CD4-positive, alpha-beta memory T cell (primary cell): ENCODE measurements around the gene PCDHA13. TPM values are rescaled to one million over a fixed set of nuclear protein-coding genes. Genes with fewer than 3 reads are reported as not detected.
A peak's percentile ranks its signal among the peaks of the same experiment; 100 is the strongest.
"Not testable (repeated sequence)": the region's sequence is repeated elsewhere in the genome, so short reads cannot be mapped to it uniquely, and the experiment has no call there.

Source experiments
- CTCF ChIA-PET: fragments of 350-600 bp; sonication (Branson Sonifier 250); formaldehyde crosslinking; loops from one replicate; lab custom pipeline; 2021; ENCODE audit warnings: inconsistent platforms; ENCODE audit not compliant: partially characterized antibody; lab: Charles Lee
- POLR2A ChIA-PET: fragments of 350-600 bp; sonication (Branson Sonifier 250); formaldehyde crosslinking; loops from one replicate; lab custom pipeline; 2021; ENCODE audit not compliant: partially characterized antibody; lab: Charles Lee
- DNase-seq, 5 donors: peaks; one replicate each; pipeline versions ENCODE4 v3.0.0 to v3.0.0-alpha.2; 2020 to 2022; ENCODE audit warnings: mixed read lengths in 1 of 5
- H3K27ac ChIP-seq: one replicate; pipeline ENCODE4 v1.7.0; 2013; ENCODE audit warnings: low read depth, low read length
- H3K27me3 ChIP-seq: 2 replicates; pipeline ENCODE4 v1.7.0; 2013; ENCODE audit warnings: mild to moderate bottlenecking, low read length, moderate library complexity; ENCODE audit not compliant: insufficient read depth
- H3K36me3 ChIP-seq: 2 replicates; pipeline ENCODE4 v1.7.0; 2013; ENCODE audit warnings: mild to moderate bottlenecking, low read length, moderate library complexity; ENCODE audit not compliant: insufficient read depth
- H3K4me1 ChIP-seq: 2 replicates; pipeline ENCODE4 v1.7.0; 2013; ENCODE audit warnings: mild to moderate bottlenecking, low read length, moderate library complexity; ENCODE audit not compliant: insufficient read depth
- H3K4me3 ChIP-seq, 2 donors: one replicate each; pipeline ENCODE4 v1.7.0; 2013; ENCODE audit warnings: low read length in 2 of 2, mild to moderate bottlenecking in 1 of 2
- H3K9me3 ChIP-seq, 2 donors: one replicate each; pipeline ENCODE4 v1.7.0; 2013; ENCODE audit warnings: low read length in 2 of 2, control low read depth in 1 of 2; ENCODE audit not compliant: control insufficient read depth in 1 of 2
- H3K27ac Mint-ChIP-seq, 7 donors: one replicate each; pipeline ENCODE4 v1.8.0; 2020 to 2021; ENCODE audit warnings: mixed read lengths in 7 of 7, mild to moderate bottlenecking in 6 of 7, inconsistent platforms in 3 of 7, moderate library complexity in 3 of 7
- H3K27me3 Mint-ChIP-seq, 2 donors: one replicate each; pipeline ENCODE4 v1.8.0; 2020 to 2021; ENCODE audit warnings: mixed read lengths in 2 of 2
- H3K36me3 Mint-ChIP-seq, 2 donors: one replicate each; pipeline ENCODE4 v1.8.0; 2020 to 2021; ENCODE audit warnings: mixed read lengths in 2 of 2, inconsistent platforms in 1 of 2, mild to moderate bottlenecking in 1 of 2
- H3K4me1 Mint-ChIP-seq, 4 donors: one replicate each; pipeline ENCODE4 v1.8.0; 2020 to 2021; ENCODE audit warnings: mixed read lengths in 4 of 4, mild to moderate bottlenecking in 1 of 4
- H3K4me3 Mint-ChIP-seq, 8 donors: one replicate each; pipeline ENCODE4 v1.8.0; 2020 to 2021; ENCODE audit warnings: mixed read lengths in 8 of 8, mild to moderate bottlenecking in 7 of 8, moderate library complexity in 6 of 8, inconsistent platforms in 3 of 8
- H3K9me3 Mint-ChIP-seq, 8 donors: one replicate each; pipeline ENCODE4 v1.8.0; 2020 to 2021; ENCODE audit warnings: mixed read lengths in 8 of 8, mild to moderate bottlenecking in 5 of 8, inconsistent platforms in 3 of 8, moderate library complexity in 1 of 8
- intact Hi-C: fragments of 100-400 bp; cut with micrococcal nuclease; formaldehyde crosslinking; loops from one replicate; pipeline ENCODE4 v1.15.1; 2023
- polyA plus RNA-seq, 2 donors: library from polyadenylated mRNA; unstranded; fragments of 300-500 nt; fragmentation: Illumina TruSeq; gene quantifications; one replicate each; pipeline ENCODE4 v1.2.3, GENCODE V29; 2021
- total RNA-seq, 2 experiments: library from RNA; stranded (reverse); gene quantifications; one replicate each; pipeline ENCODE4 v1.2.3, GENCODE V29; 2021

PCDHA13 gene
- total and polyA plus RNA-seq, 4 experiments from 2014 or later = not detected

DNA sequence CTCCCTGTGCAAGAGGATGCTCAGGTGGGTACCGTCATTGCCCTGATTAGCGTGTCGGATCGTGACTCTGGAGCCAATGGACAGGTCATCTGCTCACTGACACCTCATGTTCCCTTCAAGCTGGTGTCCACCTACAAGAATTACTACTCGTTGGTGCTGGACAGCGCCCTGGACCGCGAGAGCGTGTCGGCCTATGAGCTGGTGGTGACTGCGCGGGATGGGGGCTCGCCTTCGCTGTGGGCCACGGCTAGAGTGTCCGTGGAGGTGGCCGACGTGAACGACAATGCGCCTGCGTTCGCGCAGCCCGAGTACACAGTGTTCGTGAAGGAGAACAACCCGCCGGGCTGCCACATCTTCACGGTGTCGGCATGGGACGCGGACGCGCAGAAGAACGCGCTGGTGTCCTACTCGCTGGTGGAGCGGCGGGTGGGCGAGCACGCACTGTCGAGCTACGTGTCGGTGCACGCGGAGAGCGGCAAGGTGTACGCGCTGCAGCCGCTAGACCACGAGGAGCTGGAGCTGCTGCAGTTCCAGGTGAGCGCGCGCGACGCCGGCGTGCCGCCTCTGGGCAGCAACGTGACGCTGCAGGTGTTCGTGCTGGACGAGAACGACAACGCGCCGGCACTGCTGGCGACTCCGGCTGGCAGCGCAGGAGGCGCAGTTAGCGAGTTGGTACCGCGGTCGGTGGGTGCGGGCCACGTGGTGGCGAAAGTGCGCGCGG is 5.2 kb upstream of the PCDHA13 start:
- H3K4me3 Mint-ChIP-seq, H3K27ac ChIP-seq, intact Hi-C loops, H3K4me1 ChIP-seq, POLR2A ChIA-PET, DNase-seq, CTCF ChIA-PET, H3K27me3 ChIP-seq, H3K4me1 Mint-ChIP-seq, H3K36me3 Mint-ChIP-seq, H3K4me3 ChIP-seq, H3K27ac Mint-ChIP-seq, H3K36me3 ChIP-seq, H3K9me3 ChIP-seq: not testable (repeated sequence)
- Mint-ChIP-seq H3K27me3 (peaks cover 17 to 23% of the 10 kb centered on the region in 2 donors), H3K9me3 (peaks cover 3 to 69% (median 47%) of the 10 kb centered on the region in 8 donors)

DNA sequence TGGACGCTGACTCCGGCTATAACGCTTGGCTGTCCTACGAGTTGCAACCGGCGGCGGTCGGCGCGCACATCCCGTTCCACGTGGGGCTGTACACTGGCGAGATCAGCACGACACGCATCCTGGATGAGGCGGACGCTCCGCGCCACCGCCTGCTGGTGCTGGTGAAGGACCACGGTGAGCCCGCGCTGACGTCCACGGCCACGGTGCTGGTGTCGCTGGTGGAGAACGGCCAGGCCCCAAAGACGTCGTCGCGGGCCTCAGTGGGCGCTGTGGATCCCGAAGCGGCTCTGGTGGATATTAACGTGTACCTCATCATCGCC is 4.7 kb upstream of the PCDHA13 start:
- POLR2A ChIA-PET = no interaction called here
- H3K36me3 ChIP-seq = no peaks in the 10 kb centered on the region
- H3K27ac ChIP-seq = no peak overlapping the region
- H3K27me3 Mint-ChIP-seq = peaks cover 19 to 23% of the 10 kb centered on the region in 2 donors
- H3K4me3 Mint-ChIP-seq = no peak overlapping the region
- no peak overlapping the region for H3K27ac Mint-ChIP-seq
- intact Hi-C loops = no loop called here
- H3K4me1 Mint-ChIP-seq = no peaks in the 10 kb centered on the region
- no peak for DNase-seq
- no peaks in the 10 kb centered on the region for H3K27me3 ChIP-seq
- H3K4me1 ChIP-seq = no peaks in the 10 kb centered on the region
- peaks cover 0 to 2% of the 10 kb centered on the region in 2 donors for H3K36me3 Mint-ChIP-seq
- no peak overlapping the region for H3K4me3 ChIP-seq
- peaks cover 3 to 69% (median 46%) of the 10 kb centered on the region in 8 donors for H3K9me3 Mint-ChIP-seq
- CTCF ChIA-PET = no interaction called here
- H3K9me3 ChIP-seq = no peaks in the 10 kb centered on the region

DNA sequence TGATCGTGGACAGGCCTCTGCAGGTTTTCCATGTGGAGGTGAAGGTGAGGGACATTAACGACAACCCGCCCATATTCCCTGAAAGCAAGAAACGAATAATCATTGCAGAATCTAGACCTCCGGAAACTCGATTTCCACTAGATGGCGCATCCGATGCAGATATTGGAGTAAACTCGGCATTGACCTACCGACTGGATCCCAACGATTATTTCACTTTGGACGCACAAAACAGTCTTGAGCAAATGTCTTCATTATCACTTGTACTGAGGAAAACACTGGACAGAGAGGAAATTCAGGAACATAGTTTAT is 621 bp downstream of the PCDHA13 start:
- H3K9me3 ChIP-seq = no peaks in the 10 kb centered on the region
- H3K4me1 ChIP-seq = no peaks in the 10 kb centered on the region
- DNase-seq = no peak
- no peak overlapping the region for H3K27ac Mint-ChIP-seq
- no peak overlapping the region for H3K4me3 ChIP-seq
- POLR2A ChIA-PET = no interaction called here
- H3K27me3 ChIP-seq = no peaks in the 10 kb centered on the region
- peaks cover 16 to 19% of the 10 kb centered on the region in 2 donors for H3K27me3 Mint-ChIP-seq
- H3K27ac ChIP-seq = no peak overlapping the region
- intact Hi-C loops = no loop called here
- no peaks in the 10 kb centered on the region for H3K36me3 ChIP-seq
- CTCF ChIA-PET = no interaction called here
- H3K36me3 Mint-ChIP-seq = peaks cover 0 to 2% of the 10 kb centered on the region in 2 donors
- H3K4me3 Mint-ChIP-seq = peak overlapping the region in 1 of 8 donors; percentile 5
- H3K4me1 Mint-ChIP-seq = no peaks in the 10 kb centered on the region
- H3K9me3 Mint-ChIP-seq = peaks cover 0 to 61% (median 41%) of the 10 kb centered on the region in 8 donors

DNA sequence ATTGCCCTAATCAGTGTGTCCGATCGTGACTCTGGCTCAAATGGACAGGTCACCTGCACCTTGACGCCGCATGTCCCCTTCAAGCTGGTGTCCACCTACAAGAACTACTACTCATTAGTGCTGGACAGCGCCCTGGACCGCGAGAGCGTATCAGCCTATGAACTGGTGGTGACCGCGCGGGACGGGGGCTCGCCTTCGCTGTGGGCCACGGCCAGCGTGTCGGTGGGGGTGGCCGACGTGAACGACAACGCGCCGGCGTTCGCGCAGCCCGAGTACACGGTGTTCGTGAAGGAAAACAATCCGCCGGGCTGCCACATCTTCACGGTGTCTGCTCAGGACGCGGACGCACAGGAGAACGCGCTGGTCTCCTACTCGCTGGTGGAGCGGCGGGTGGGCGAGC is 1.4 kb downstream of the PCDHA13 start:
- no peak overlapping the region for H3K4me3 ChIP-seq
- intact Hi-C loops = no loop called here
- no peaks in the 10 kb centered on the region for H3K27me3 ChIP-seq
- H3K27me3 Mint-ChIP-seq = peaks cover 16 to 19% of the 10 kb centered on the region in 2 donors
- ChIA-PET POLR2A (no interaction called here), CTCF (no interaction called here)
- DNase-seq = no peak
- no peaks in the 10 kb centered on the region for H3K4me1 Mint-ChIP-seq
- H3K9me3 ChIP-seq = no peaks in the 10 kb centered on the region
- H3K4me3 Mint-ChIP-seq = no peak overlapping the region
- H3K4me1 ChIP-seq = no peaks in the 10 kb centered on the region
- H3K9me3 Mint-ChIP-seq = peaks cover 0 to 61% (median 40%) of the 10 kb centered on the region in 8 donors
- H3K27ac ChIP-seq = no peak overlapping the region
- H3K27ac Mint-ChIP-seq = peak overlapping the region in 1 of 7 donors; percentile 8
- H3K36me3 ChIP-seq = no peaks in the 10 kb centered on the region
- H3K36me3 Mint-ChIP-seq = peaks cover 0 to 2% of the 10 kb centered on the region in 2 donors

DNA sequence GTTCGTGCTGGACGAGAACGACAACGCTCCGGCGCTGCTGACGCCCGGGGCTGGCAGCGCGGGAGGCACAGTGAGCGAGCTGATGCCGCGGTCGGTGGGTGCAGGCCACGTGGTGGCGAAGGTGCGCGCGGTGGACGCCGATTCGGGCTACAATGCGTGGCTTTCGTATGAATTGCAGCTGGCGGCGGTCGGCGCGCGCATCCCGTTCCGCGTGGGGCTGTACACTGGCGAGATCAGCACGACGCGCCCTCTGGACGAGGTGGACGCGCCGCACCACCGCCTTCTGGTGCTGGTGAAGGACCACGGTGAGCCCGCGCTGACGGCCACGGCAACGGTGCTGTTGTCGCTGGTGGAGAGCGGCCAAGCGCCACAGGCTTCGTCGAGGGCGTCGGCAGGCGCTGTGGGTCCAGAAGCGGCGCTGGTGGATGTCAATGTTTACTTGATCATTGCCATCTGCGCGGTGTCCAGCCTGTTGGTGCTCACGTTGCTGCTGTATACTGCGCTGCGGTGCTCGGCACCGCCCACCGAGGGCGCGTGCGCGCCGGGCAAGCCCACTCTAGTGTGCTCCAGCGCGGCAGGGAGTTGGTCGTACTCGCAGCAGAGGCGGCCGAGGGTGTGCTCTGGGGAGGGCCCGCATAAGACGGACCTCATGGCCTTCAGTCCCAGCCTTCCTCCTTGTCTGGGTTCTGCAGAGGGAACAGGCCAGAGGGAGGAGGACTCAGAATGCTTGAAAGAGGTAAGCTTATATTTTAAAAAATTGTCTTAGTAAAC is 2.2 kb downstream of the PCDHA13 start:
- Mint-ChIP-seq H3K36me3 (peaks cover 0 to 2% of the 10 kb centered on the region in 2 donors), H3K27ac (no peak overlapping the region), H3K4me3 (no peak overlapping the region), H3K4me1 (no peaks in the 10 kb centered on the region), H3K27me3 (peaks cover 13 to 19% of the 10 kb centered on the region in 2 donors), H3K9me3 (peaks cover 0 to 56% (median 37%) of the 10 kb centered on the region in 8 donors)
- H3K27ac ChIP-seq = no peak overlapping the region
- H3K27me3 ChIP-seq = no peaks in the 10 kb centered on the region
- no peaks in the 10 kb centered on the region for H3K4me1 ChIP-seq
- H3K9me3 ChIP-seq = no peaks in the 10 kb centered on the region
- ChIA-PET CTCF (no interaction called here), POLR2A (no interaction called here)
- no peaks in the 10 kb centered on the region for H3K36me3 ChIP-seq
- intact Hi-C loops = no loop called here
- DNase-seq = no peak
- no peak overlapping the region for H3K4me3 ChIP-seq

DNA sequence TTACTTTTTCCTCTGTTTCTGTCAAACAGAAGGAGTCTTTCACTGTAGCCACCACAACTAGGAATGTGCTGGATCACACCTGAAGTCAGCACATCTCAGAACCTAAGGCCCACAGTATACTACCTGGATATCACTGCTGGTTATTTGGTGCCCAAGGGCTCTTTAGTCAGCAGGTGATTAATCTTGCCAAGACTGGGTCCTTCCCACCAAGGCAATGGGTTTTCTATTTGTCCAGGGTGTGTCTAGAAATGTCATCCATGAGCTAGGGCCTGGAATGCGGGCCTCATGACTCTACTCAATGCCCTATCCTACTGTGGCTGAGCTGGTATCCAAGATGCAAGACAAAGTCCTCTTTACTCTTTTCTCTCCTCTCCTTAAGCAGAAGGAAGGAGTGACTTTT is 34.4 kb downstream of the PCDHA13 start:
- H3K27ac Mint-ChIP-seq = no peak overlapping the region
- no peak overlapping the region for H3K4me3 Mint-ChIP-seq
- H3K36me3 Mint-ChIP-seq = no peaks in the 10 kb centered on the region
- Histone ChIP-seq H3K4me3 (no peak overlapping the region), H3K9me3 (no peaks in the 10 kb centered on the region), H3K4me1 (no peaks in the 10 kb centered on the region), H3K27me3 (no peaks in the 10 kb centered on the region), H3K27ac (no peak overlapping the region), H3K36me3 (no peaks in the 10 kb centered on the region)
- no peaks in the 10 kb centered on the region for H3K4me1 Mint-ChIP-seq
- CTCF ChIA-PET = no interaction called here
- peaks cover 2 to 4% of the 10 kb centered on the region in 2 donors for H3K27me3 Mint-ChIP-seq
- POLR2A ChIA-PET = no interaction called here
- peaks cover 2 to 21% (median 8%) of the 10 kb centered on the region in 8 donors for H3K9me3 Mint-ChIP-seq
- no peak for DNase-seq
- intact Hi-C loops = no loop called here

DNA sequence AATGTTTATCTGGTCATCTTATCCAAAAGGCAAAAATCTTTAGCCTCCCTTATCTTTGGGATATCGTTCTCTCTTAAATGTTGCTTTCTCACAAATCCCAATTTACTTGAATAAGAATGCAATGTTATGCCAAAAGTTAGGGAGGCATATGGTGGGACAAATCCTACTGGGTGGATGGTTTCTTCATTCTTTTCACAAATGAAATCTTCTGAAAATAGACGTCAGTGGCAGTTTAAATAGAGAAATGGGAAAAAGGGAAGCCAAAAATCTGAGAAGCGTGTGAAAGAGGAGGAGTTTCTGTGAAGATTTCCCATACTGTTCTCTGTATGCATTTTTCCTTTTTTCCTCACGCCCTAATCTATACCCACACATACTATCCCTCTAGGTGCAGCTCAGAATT is 41.7 kb downstream of the PCDHA13 start:
- Histone ChIP-seq H3K27ac (no peak overlapping the region), H3K4me1 (peaks cover 9% of the 10 kb centered on the region), H3K27me3 (peaks cover 11% of the 10 kb centered on the region), H3K36me3 (no peaks in the 10 kb centered on the region), H3K4me3 (no peak overlapping the region), H3K9me3 (peaks cover 0 to 4% of the 10 kb centered on the region in 2 donors)
- H3K27me3 Mint-ChIP-seq = peaks cover 30 to 32% of the 10 kb centered on the region in 2 donors
- H3K4me3 Mint-ChIP-seq = no peak overlapping the region
- POLR2A ChIA-PET = no interaction called here
- intact Hi-C loops = no loop called here
- H3K36me3 Mint-ChIP-seq = no peaks in the 10 kb centered on the region
- CTCF ChIA-PET = no interaction called here
- peaks cover 0 to 7% (median 4%) of the 10 kb centered on the region in 8 donors for H3K9me3 Mint-ChIP-seq
- peaks cover 1 to 20% (median 5%) of the 10 kb centered on the region in 4 donors for H3K4me1 Mint-ChIP-seq
- no peak overlapping the region for H3K27ac Mint-ChIP-seq
- DNase-seq = no peak
